ENCODE data around the gene SRD5A3. TPM values are rescaled to one million over a fixed set of nuclear protein-coding genes. Genes with fewer than 3 reads are reported as not detected.

Gene SRD5A3
- total and polyA plus RNA-seq, 9 of the 15 experiments (the other 6 are each of a cell fraction or from before 2014, with no cell fraction given), result 2.5 to 37.0 (median 13.3) TPM

GRCh38 chr4:55397520-55398321 is 51.7 kb downstream of the SRD5A3 start (continued):
- peak; percentile 12 for TF ChIP-seq ZNF280A (IDR thresholded peaks at IDR 0.05; ENCODE audit: low read depth, partially characterized antibody)
- no peak for TF ChIP-seq NFIC (IDR thresholded peaks at IDR 0.05)
- TF ChIP-seq BHLHE40 (IDR thresholded peaks at IDR 0.05; ENCODE audit: low read length), result no peak
- TF ChIP-seq UBTF (IDR thresholded peaks at IDR 0.05; ENCODE audit: borderline replicate concordance in 1 of 2, low read depth in 2 of 2, low read length in 2 of 2), result 0 out of 4 replicates have a peak, but pooled peaks of 1 of the 2 experiments have one; percentile 41
- TF ChIP-seq FOXP4 (CRISPR knock-in tag; IDR thresholded peaks at IDR 0.05; ENCODE audit: borderline replicate concordance), result no peak
- TF ChIP-seq MAFG (tag; conservative IDR thresholded peaks at IDR 0.05), result 0 out of 2 replicates have a peak, but pooled peaks have one; percentile 7
- TF ChIP-seq HNRNPL (IDR thresholded peaks at IDR 0.05; ENCODE audit: low read depth, low read length), result no peak
- no peak for TF ChIP-seq EZH2 (IDR thresholded peaks at IDR 0.05; ENCODE audit: borderline replicate concordance, low read depth, low read length)
- TF ChIP-seq ESRRB (CRISPR knock-in tag; IDR thresholded peaks at IDR 0.05; ENCODE audit: borderline replicate concordance), result no peak
- no peak for TF ChIP-seq PPARD (CRISPR knock-in tag; IDR thresholded peaks at IDR 0.05)
- no peak for TF ChIP-seq ZNF23 (CRISPR knock-in tag; IDR thresholded peaks at IDR 0.05)
- TF ChIP-seq HBP1 (CRISPR knock-in tag; IDR thresholded peaks at IDR 0.05), result peak; percentile 44; the same call in 1 of the 2 replicates
- peak in 1 of 2 experiments; percentile 49; a peak in 3 of 4 replicates for TF ChIP-seq MNT (conservative IDR thresholded peaks at IDR 0.05)
- TF ChIP-seq TRIM24 (IDR thresholded peaks at IDR 0.05), result peak; percentile 29 to 34; a peak in 1 of 4 replicates
- no peak for TF ChIP-seq SMAD3 (CRISPR knock-in tag; conservative IDR thresholded peaks at IDR 0.05)
